GM21528 (cell line): ENCODE results near the gene DIP2C.
"Not testable (repeated sequence)": the region's sequence is repeated elsewhere in the genome, so short reads cannot be mapped to it uniquely, and the experiment has no call there.

ENCODE experiments used
- ATAC-seq: cut with Tn5 transposase; IDR thresholded peaks from one replicate; pipeline ENCODE4 v1.9.1; 2021; ENCODE audit warnings: mild to moderate bottlenecking, moderate library complexity; ENCODE audit not compliant: unreplicated experiment, low FRiP score

Gene DIP2C

DNA sequence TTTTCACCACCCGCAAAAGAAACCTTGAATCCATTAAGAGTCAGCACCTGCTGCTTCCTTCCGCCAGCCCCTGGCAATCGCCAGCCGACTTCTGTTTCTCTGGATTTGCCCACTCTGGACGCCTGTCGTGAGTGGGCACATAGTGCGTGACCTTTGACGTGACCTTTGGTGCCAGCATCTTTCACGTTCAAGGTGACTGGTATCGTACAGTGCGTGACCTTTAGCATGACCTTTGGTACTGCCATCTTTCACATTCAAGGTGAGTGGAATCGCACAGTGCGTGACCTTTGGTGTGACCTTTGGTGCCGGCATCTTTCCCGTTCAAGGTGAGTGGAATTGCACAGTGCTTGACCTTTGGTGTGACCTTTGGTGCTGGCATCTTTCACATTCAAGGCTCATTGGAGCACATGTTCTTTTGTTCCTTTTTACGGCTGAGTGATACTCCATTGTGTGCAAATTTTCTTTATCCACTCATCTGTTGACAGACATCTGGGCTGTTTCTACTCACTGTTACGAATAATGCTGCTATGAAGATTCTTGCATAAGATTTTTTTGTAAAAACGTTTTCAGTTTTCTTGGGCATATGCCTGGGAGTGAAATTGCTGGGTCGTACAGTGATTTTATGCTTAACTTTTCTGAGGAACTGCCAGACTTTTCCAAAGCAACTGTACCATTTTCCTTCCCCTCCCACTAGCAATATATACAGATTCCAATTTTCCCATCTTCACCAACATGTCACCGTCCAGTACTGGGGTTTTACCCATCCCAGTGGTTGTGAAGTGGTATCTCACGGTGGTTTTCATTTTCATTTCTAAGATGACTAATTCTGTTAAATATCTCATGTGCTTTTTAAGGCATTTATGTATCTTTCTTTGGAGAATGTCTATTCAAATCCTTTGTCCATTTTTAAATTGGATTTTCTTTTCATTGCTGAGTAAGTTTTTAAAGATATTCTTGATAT, 145.3 kb downstream of the DIP2C start:
- no peak for ATAC-seq

DNA sequence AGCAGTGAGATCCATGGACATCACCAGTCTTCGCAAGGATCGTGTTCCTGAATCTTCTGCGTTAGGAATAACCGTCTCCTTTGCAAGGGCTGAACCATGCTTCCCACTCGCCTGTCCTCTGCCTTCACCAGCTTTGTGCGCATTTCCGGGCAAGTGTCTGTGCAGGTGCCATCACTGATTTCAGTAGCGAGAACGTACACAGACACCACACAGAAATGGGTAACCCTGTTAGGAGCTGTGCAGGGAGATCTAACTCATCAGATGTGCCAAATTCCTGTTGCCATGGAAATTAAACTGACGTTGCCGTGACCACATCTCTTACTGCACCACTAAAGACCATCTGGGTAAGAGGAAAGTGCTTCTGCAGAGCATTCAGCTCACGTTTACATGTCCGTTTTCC, 146.3 kb downstream of the DIP2C start:
- no peak for ATAC-seq

- no peak for ATAC-seq
Measured at GRCh38 chr10:541750-542371, 147.6 kb downstream of the DIP2C start.

DNA sequence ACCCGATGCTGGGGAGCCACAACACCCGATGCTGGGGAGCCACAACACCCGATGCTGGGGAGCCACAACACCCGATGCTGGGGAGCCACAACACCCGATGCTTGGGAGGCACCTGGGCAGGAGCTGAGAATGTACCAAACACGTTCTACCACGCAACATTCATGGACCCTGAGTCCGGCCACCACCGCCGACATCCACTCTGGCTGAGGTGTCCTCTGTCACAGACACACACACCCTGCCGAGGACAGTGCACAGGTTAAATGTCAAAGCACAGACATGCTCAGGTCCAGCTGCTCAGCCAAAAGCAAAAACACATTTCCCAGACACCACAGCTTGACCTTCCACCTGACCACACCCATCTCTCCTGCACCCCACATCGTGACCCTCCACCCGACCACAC, 148.4 kb downstream of the DIP2C start:
- no peak for ATAC-seq

DNA sequence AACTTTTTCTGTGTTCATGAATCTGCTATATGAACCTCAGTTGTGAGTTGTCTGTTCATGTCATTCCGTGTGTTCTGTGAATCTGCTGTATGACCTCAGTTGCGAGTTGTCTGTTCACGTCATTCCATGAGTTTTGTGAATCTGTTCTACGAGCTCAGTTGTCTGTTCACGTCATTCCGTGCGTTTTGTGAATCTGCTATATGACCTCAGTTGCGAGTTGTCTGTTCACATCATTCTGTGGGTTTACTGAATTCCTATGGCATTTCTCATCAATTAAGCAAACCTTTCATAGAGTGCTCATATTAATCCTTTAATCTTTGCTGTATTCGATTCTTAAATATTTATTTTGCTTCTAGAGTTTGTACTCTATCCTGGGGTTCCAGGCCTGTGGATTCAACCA, 150.6 kb downstream of the DIP2C start:
- no peak for ATAC-seq

DNA sequence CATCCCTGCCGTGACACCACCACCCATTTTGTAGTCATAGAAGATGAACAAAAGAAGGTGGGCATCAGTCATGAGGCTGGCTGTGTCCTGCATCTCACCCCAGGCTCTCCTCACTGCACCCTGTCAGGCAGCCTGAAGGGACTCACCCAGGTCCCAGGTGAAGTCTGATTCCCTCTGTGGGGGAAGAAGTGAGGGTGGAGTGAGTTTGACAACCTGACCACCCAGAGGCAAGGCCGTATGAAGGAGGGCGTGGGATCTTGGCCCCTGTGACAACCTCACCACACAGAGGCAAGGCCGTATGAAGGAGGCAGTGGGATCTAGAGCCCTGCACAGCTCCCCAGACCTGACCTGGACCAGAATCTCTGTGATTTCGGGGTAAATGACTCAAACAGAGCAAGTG, 152.5 kb downstream of the DIP2C start:
- ATAC-seq, result no peak

DNA sequence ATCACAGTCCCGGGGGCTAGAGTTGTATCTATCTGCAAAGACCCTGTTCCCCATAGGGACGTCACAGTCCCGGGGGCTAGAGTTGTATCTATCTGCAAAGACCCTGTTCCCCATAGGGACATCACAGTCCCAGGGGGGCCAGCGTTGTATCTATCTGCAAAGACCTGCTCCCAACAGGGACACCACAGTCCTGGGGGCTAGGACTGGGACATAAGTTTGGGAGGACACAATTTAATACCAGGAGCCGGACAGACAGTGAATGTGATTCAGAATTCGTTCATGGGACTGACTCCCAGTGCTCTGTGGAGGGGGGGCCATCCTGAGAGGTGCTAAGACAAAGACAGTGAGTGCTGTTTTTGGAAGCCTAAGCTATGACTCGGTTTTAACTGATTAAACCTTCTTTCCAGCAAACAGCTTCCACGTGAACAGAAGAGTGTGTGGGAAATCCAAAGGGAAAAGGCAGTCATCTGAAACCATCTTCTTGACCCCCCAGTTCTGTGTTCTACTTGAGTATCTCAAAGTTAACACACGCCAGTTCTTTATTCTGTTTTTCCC, 153.0 kb downstream of the DIP2C start:
- ATAC-seq, result no peak

DNA sequence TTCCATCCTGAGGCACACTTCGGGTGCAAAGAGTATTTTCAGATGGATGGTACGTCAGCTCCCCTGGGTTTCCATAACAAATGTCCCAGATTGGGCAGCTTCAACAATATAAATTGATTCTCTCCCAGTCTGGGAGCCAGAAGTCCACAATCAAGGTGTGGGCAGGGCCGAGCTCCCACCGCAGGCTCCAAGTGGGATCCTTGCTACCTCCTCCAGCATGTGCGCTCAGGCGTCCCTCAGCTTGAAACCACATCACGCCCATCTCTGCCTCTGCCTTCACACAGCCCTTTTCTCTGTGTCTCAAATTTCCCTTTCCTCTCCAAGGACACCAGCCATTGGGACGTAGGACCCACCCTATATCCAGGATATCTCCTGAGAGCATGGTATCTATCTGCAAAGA, 153.5 kb downstream of the DIP2C start:
- no peak for ATAC-seq

GRCh38 chr10:535051-535450, 154.4 kb downstream of the DIP2C start:
- ATAC-seq, result no peak

DNA sequence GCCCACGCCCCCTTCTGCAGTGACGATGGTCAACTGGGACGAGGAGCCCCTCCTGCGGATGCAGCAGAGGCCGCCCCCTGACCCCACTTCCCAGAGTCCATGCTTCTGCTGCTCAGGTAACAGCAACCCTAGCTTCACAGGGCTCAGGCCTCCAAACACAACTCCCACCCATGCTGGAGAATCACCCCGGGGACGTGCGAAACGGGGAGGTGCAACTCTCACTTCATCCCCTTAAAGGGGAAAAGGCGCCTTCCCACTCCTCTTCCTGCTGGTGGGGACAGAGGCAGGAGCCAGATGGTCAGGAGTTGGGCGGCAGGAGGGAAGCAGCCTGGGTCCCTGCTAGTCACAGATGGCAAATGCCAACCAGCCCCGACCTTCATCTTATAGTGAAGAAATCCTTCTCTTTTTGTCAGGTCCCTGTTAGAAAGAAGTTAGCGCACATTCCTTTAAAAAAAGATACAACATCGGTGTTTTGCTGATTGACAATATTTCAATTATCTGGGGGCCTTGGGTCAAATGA, 155.4 kb downstream of the DIP2C start:
- no peak for ATAC-seq

GRCh38 chr10:533611-534010, 155.9 kb downstream of the DIP2C start:
- ATAC-seq, result no peak

GRCh38 chr10:533186-533585, 156.3 kb downstream of the DIP2C start:
- ATAC-seq, result no peak

GRCh38 chr10:532331-532730, 157.1 kb downstream of the DIP2C start:
- ATAC-seq, result not testable (repeated sequence)

GRCh38 chr10:531541-531940, 157.9 kb downstream of the DIP2C start:
- no peak for ATAC-seq

- ATAC-seq, result no peak
Measured at GRCh38 chr10:530717-531116, 158.8 kb downstream of the DIP2C start.

GRCh38 chr10:529468-530230, 159.8 kb downstream of the DIP2C start:
- no peak for ATAC-seq

- ATAC-seq, result no peak
Measured at GRCh38 chr10:528173-529165, 161.0 kb downstream of the DIP2C start.

DNA sequence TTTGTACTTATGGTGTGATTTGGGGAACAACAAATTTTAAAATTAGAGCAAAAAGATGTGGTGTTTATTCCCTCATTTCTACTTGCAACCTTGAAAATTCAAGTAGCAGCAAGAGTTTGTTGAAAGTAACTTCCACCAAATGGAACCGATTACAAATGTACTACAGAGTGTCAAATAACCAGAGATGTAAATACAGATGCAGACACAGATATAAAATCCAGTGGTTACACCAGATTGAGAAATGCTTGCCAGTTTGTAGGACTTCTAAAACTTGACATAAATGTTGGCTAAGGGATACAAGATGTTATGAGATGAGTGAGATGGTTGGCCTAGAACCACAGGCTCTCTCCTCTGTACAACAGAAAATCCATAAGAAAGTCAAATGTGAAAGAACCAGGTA, 162.1 kb downstream of the DIP2C start:
- no peak for ATAC-seq

DNA sequence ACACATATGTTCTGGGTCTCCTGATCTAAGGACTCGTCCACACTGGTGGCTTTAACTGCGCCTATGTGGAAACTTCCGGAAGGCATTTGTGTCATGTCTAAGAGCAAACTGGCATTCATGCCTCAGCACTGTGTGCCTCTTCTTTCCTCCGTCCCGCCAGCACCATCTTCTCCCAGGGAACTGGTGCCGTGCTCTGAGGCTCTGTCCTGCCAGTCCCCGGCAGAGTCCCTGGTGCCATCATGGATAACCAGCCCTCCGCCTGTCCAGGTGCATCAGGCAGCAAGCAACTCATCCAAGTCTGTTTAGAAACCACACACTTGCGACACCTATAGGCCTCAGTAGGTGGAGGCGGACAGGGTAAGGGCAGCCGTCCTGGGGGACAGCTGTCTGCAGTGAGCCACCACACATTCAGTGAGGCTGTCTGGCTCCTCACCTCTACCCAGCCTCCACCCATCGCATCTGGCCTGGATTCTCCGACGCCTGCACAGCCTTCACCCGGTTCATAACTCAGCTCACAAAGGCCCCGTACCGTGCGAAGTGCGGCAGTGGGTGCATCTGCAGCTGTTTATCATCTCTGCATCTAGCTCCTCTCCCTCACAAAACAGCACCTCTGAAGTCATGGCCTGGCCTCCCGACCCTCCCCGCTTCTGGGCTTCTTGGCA, 162.7 kb downstream of the DIP2C start:
- no peak for ATAC-seq
